Fibroblast of villous mesenchyme (primary cell): ENCODE data around the gene VAT1L. TPM values are rescaled to one million over a fixed set of nuclear protein-coding genes. Genes with fewer than 3 reads are reported as not detected.

Experiments used
- DNase-seq: peaks from one replicate; pipeline ENCODE4 v3.0.0-alpha.2; 2010; ENCODE audit warnings: low read depth
- H3K4me3 ChIP-seq: 2 replicates; pipeline ENCODE4 v1.5.1; 2011; ENCODE audit warnings: low read depth, mild to moderate bottlenecking, low read length
- total RNA-seq: library from RNA; depleted of rRNA; stranded (reverse); fragments of >200 nt; gene quantifications from 2 replicates; pipeline ENCODE4 v1.2.3, GENCODE V29; 2012
- TF ChIP-seq, protein P1 (sequence below): IDR thresholded peaks from 2 replicates; pipeline ENCODE4 v1.5.1; 2012; ENCODE audit warnings: low read depth, mild to moderate bottlenecking, low read length; ENCODE audit not compliant: insufficient read depth

The VAT1L gene
- total RNA-seq, 1 donor = 37.6 TPM

DNA sequence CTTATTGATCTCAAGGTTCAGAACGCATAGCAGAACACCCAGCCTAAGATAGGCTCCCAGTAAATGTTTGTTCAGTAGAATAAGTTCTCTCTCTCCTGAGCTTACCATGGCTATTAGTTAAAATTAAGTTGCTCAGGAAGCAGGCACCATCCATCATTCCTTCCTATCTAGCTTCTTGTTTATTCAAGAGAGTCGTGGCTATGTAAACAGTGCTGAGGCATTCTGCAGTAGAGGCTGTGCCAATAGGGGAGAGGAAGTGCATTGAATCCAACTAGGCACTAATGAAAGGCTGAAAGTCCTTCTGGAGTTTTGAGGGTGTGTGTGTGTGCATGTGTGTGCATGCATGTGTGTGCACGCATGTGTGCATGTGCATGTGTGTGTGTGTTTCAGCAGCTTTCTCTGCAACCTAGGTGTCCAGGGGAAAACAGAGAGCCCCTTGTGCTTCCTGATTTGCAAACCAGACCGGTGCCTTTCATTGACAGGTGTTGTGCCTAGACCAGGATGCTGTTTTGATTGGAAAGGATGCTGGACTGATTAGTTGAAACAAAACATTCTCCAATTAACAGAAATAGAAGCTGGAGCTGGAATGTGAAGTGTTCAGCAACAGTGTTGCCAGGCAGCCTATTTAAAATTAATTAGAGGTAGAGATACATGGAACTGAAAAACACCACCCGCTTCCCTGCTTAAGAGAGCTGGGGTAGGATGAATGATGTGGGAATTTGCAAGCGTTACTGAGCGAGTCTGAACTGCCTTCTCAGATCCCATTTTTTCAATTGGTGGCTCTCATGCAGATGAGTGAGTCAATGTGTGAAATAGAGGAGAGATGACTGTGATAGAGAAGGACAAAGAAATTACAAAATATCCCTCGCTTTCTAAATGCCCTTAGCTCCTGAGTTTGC lies 130.7 kb downstream of the VAT1L start:
- TF ChIP-seq, protein P1, sequence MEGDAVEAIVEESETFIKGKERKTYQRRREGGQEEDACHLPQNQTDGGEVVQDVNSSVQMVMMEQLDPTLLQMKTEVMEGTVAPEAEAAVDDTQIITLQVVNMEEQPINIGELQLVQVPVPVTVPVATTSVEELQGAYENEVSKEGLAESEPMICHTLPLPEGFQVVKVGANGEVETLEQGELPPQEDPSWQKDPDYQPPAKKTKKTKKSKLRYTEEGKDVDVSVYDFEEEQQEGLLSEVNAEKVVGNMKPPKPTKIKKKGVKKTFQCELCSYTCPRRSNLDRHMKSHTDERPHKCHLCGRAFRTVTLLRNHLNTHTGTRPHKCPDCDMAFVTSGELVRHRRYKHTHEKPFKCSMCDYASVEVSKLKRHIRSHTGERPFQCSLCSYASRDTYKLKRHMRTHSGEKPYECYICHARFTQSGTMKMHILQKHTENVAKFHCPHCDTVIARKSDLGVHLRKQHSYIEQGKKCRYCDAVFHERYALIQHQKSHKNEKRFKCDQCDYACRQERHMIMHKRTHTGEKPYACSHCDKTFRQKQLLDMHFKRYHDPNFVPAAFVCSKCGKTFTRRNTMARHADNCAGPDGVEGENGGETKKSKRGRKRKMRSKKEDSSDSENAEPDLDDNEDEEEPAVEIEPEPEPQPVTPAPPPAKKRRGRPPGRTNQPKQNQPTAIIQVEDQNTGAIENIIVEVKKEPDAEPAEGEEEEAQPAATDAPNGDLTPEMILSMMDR = no peak
- DNase-seq = peak; percentile 85
- H3K4me3 ChIP-seq = no peak overlapping the region

GRCh38 chr16:77919761-77920415 lies 131.5 kb downstream of the VAT1L start:
- no peak overlapping the region for H3K4me3 ChIP-seq
- TF ChIP-seq, protein P1 = no peak
- DNase-seq = no peak

- no peak overlapping the region for H3K4me3 ChIP-seq
- no peak for DNase-seq
- TF ChIP-seq, protein P1 = no peak
These were observed 132.6 kb downstream of the VAT1L start for GRCh38 chr16:77920984-77921383.

GRCh38 chr16:77922228-77922754 lies 133.9 kb downstream of the VAT1L start:
- TF ChIP-seq, protein P1 = no peak
- no peak for DNase-seq
- H3K4me3 ChIP-seq = no peak overlapping the region

GRCh38 chr16:77925531-77925930 lies 137.2 kb downstream of the VAT1L start:
- TF ChIP-seq, protein P1 = no peak
- no peak for DNase-seq
- no peak overlapping the region for H3K4me3 ChIP-seq

GRCh38 chr16:77928096-77928495 lies 139.7 kb downstream of the VAT1L start:
- DNase-seq = no peak
- H3K4me3 ChIP-seq = no peak overlapping the region
- TF ChIP-seq, protein P1 = no peak
